HUES6 (cell line): ENCODE data around the gene NEGR1.

Experiments
- H3K27ac ChIP-seq: 2 replicates; pipeline ENCODE4 v1.7.0; 2013; ENCODE audit warnings: low read depth, mild to moderate bottlenecking, low read length, inconsistent platforms
- H3K27me3 ChIP-seq: 2 replicates; pipeline ENCODE4 v1.6.1; 2013; ENCODE audit warnings: low read length; ENCODE audit not compliant: control insufficient read depth, insufficient read depth
- H3K36me3 ChIP-seq: 2 replicates; pipeline ENCODE4 v1.6.1; 2013; ENCODE audit warnings: low read length; ENCODE audit not compliant: control insufficient read depth, insufficient read depth
- H3K4me1 ChIP-seq: 2 replicates; pipeline ENCODE4 v1.6.1; 2013; ENCODE audit warnings: low read length; ENCODE audit not compliant: control insufficient read depth, insufficient read depth
- H3K4me3 ChIP-seq: 2 replicates; pipeline ENCODE4 v1.5.1; 2013; ENCODE audit warnings: low read depth, low read length
- H3K9ac ChIP-seq: one replicate; pipeline ENCODE4 v1.6.1; 2013; ENCODE audit warnings: mild to moderate bottlenecking, low read length
- H3K9me3 ChIP-seq: 2 replicates; pipeline ENCODE4 v1.6.1; 2013; ENCODE audit warnings: low read depth, low read length; ENCODE audit not compliant: control insufficient read depth, insufficient read depth

Gene NEGR1

DNA sequence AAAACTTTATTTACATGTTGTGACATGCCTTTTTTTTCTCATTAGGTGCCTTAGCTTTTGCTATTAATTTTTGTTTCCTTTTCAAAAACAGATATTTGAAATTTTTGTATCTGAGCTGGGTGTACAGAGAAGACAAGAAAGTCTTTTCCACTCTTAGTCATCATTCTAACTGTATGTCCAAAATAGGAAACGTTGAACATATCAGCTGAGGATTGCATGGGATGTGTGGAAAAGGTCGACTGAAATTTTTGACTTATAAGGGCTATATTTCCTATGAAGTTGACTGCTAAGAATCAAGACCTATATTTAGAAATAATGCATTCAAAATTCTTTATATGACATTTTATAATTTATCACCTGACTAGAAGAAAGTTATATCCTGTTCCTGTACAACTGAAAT, 931.5 kb downstream of the NEGR1 start:
- Histone ChIP-seq H3K27ac (no peak overlapping the region), H3K9me3 (no peaks in the 10 kb centered on the region), H3K9ac (no peak overlapping the region), H3K4me3 (no peak overlapping the region), H3K27me3 (no peaks in the 10 kb centered on the region), H3K4me1 (no peaks in the 10 kb centered on the region), H3K36me3 (no peaks in the 10 kb centered on the region)

DNA sequence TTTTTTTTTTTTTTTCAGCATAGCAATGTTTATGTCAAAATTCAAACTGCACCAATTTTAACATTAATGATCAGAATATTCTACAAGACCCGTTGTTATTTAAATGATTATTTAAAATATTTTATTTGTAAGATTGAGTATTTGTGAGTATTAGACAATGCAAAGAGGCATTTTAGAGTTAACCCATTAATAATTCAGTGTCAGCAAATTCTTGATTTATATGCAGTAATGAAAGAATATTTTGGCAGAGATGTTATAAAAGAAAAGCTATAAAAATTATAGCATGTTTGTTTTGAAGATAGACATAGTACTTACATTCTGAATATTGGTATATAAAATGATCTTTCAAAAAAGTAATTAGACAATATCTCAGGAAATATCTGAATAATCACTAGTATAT, 932.0 kb downstream of the NEGR1 start:
- H3K4me1 ChIP-seq, result no peaks in the 10 kb centered on the region
- H3K9ac ChIP-seq, result no peak overlapping the region
- no peak overlapping the region for H3K27ac ChIP-seq
- H3K27me3 ChIP-seq, result no peaks in the 10 kb centered on the region
- H3K4me3 ChIP-seq, result no peak overlapping the region
- H3K9me3 ChIP-seq, result no peaks in the 10 kb centered on the region
- no peaks in the 10 kb centered on the region for H3K36me3 ChIP-seq
